Measurements from ENCODE around the gene MRPS35.

Gene MRPS35

GRCh38 chr12:27710592-27711316 lies at the start of gene MRPS35:
Gene MRPS35 (plus strand): TSS chr12:27710832. CDS start chr12:27710844, 12 bp downstream.
- DNase-seq: peak; percentile 75 to 86 (median 82)

GRCh38 chr12:27665704-27666103 lies 44.9 kb upstream of the MRPS35 start:
- no peak for DNase-seq

GRCh38 chr12:27666510-27666909 lies 44.1 kb upstream of the MRPS35 start:
- DNase-seq: no peak

- DNase-seq: no peak
Observed at GRCh38 chr12:27667540-27667939, 43.1 kb upstream of the MRPS35 start.

GRCh38 chr12:27672051-27672450 lies 38.6 kb upstream of the MRPS35 start:
- DNase-seq: no peak

- no peak for DNase-seq
Observed at GRCh38 chr12:27672643-27673042, 38.0 kb upstream of the MRPS35 start.

GRCh38 chr12:27673101-27673718 lies 37.4 kb upstream of the MRPS35 start:
- no peak for DNase-seq

- DNase-seq: no peak
Observed at GRCh38 chr12:27674989-27675388, 35.6 kb upstream of the MRPS35 start.

GRCh38 chr12:27680619-27681018 lies 30.0 kb upstream of the MRPS35 start:
- no peak for DNase-seq

GRCh38 chr12:27682534-27682933 lies 28.1 kb upstream of the MRPS35 start:
- no peak for DNase-seq

GRCh38 chr12:27685274-27685673 lies 25.4 kb upstream of the MRPS35 start:
- no peak for DNase-seq

- no peak for DNase-seq
Observed at GRCh38 chr12:27686147-27686546, 24.5 kb upstream of the MRPS35 start.

GRCh38 chr12:27688671-27689070 lies 22.0 kb upstream of the MRPS35 start:
- no peak for DNase-seq

GRCh38 chr12:27689558-27690180 lies 21.0 kb upstream of the MRPS35 start:
- DNase-seq: no peak

- no peak for DNase-seq
Observed at GRCh38 chr12:27693403-27693802, 17.2 kb upstream of the MRPS35 start.

GRCh38 chr12:27695556-27696292 lies 14.9 kb upstream of the MRPS35 start:
- DNase-seq: no peak

- no peak for DNase-seq
Observed at GRCh38 chr12:27696293-27696652, 14.4 kb upstream of the MRPS35 start, which contains the start of gene REP15. Gene REP15 (plus strand): TSS chr12:27696447. CDS start chr12:27696563, 116 bp downstream.

GRCh38 chr12:27696864-27697564 lies 13.6 kb upstream of the MRPS35 start:
- DNase-seq: no peak

- DNase-seq: peak; percentile 9 to 48 (median 40)
Observed at GRCh38 chr12:27703720-27704452, 6.7 kb upstream of the MRPS35 start.

GRCh38 chr12:27705263-27705662 lies 5.4 kb upstream of the MRPS35 start:
- DNase-seq: no peak

- DNase-seq: no peak
Observed at GRCh38 chr12:27707216-27707615, 3.4 kb upstream of the MRPS35 start.
